ENCODE measurements around the gene RTN4.

- TF ChIP-seq POLR2A (IDR thresholded peaks at IDR 0.05; ENCODE audit: low read depth, low read length), result no peak
- no peak for TF ChIP-seq POLR2AphosphoS5 (IDR thresholded peaks at IDR 0.05; ENCODE audit: low read depth, low read length)
- no peak for TF ChIP-seq SPI1 (IDR thresholded peaks at IDR 0.05; ENCODE audit: low read depth, low read length)
- no peak for TF ChIP-seq PAX5 (IDR thresholded peaks at IDR 0.05; ENCODE audit: insufficient read depth, low read length, severe bottlenecking)
- no peak for TF ChIP-seq TAF1 (IDR thresholded peaks at IDR 0.05; ENCODE audit: low read depth, low read length)
Measured at GRCh38 chr2:54963476-54963875, 86.8 kb downstream of the RTN4 start.

Measured in GM12891 (cell line).